HepG2 (cell line): ENCODE data around the gene MXD1. TPM values are rescaled to one million over a fixed set of nuclear protein-coding genes. Genes with fewer than 3 reads are reported as not detected.

Experiments
- AHR ChIP-seq: IDR thresholded peaks from 2 replicates; pipeline ENCODE4 v1.6.1; 2018; ENCODE audit warnings: missing genetic modification reagents, missing compliant biosample characterization
- FOXA3 ChIP-seq: IDR thresholded peaks from 2 replicates; pipeline ENCODE4 v1.6.1; 2016; ENCODE audit warnings: missing genetic modification reagents, missing compliant biosample characterization
- ISL2 ChIP-seq: sonication (generic); formaldehyde crosslinking; IDR thresholded peaks from 2 replicates; pipeline ENCODE4 v1.5.0; 2020; ENCODE audit warnings: missing genetic modification reagents
- JUND ChIP-seq: sonication (generic); formaldehyde crosslinking; IDR thresholded peaks from 2 replicates; pipeline ENCODE4 v1.8.0; 2022; ENCODE audit warnings: mild to moderate bottlenecking, missing genetic modification reagents
- LBX2 ChIP-seq: sonication (generic); formaldehyde crosslinking; IDR thresholded peaks from 2 replicates; pipeline ENCODE4 v1.5.0; 2020; ENCODE audit warnings: missing genetic modification reagents, mild to moderate bottlenecking, borderline replicate concordance
- MTA1 ChIP-seq: sonication (generic); formaldehyde crosslinking; IDR thresholded peaks from 2 replicates; pipeline ENCODE4 v1.4.0; 2020; ENCODE audit warnings: missing genetic modification reagents, mild to moderate bottlenecking, borderline replicate concordance
- NR1H2 ChIP-seq: sonication (generic); formaldehyde crosslinking; IDR thresholded peaks from 2 replicates; pipeline ENCODE4 v1.8.1; 2022; ENCODE audit warnings: low read depth, missing genetic modification reagents, borderline replicate concordance
- REPIN1 ChIP-seq: sonication (generic); formaldehyde crosslinking; IDR thresholded peaks from 2 replicates; pipeline ENCODE4 v1.8.0; 2022; ENCODE audit warnings: missing genetic modification reagents, low read depth, mild to moderate bottlenecking, borderline replicate concordance
- REST ChIP-seq, 2 experiments: IDR thresholded peaks; 2 replicates each; pipeline ENCODE4 v1.6.1; 2011 to 2012; ENCODE audit warnings: low read length in 2 of 2, borderline replicate concordance in 1 of 2, low read depth in 1 of 2, mild to moderate bottlenecking in 1 of 2, moderate library complexity in 1 of 2
- SNAPC2 ChIP-seq: sonication (generic); formaldehyde crosslinking; IDR thresholded peaks from 2 replicates; pipeline ENCODE4 v1.8.1; 2022; ENCODE audit warnings: mild to moderate bottlenecking, missing genetic modification reagents
- SOX13 ChIP-seq, 3 experiments: fragments of 450-650 bp in 1 of 3; sonication (generic) in 1 of 3; formaldehyde crosslinking in 1 of 3; IDR thresholded peaks in 2 of 3; conservative IDR thresholded peaks in 1 of 3; 2 replicates each; pipeline versions ENCODE4 v1.5.0 to v1.6.1; 2016 to 2020; ENCODE audit warnings: antibody characterized with exemption in 1 of 3, mild to moderate bottlenecking in 1 of 3, missing compliant biosample characterization in 1 of 3, missing genetic modification reagents in 1 of 3, moderate library complexity in 1 of 3
- SPEN ChIP-seq: sonication (generic); formaldehyde crosslinking; IDR thresholded peaks from 2 replicates; pipeline ENCODE4 v1.5.1; 2020; ENCODE audit warnings: low read depth, mild to moderate bottlenecking, missing genetic modification reagents
- ZNF496 ChIP-seq: sonication (generic); formaldehyde crosslinking; IDR thresholded peaks from 2 replicates; pipeline ENCODE4 v1.8.1; 2023; ENCODE audit warnings: mild to moderate bottlenecking, moderate library complexity, missing genetic modification reagents; ENCODE audit not compliant: insufficient replicate concordance
- ZNF567 ChIP-seq: sonication (generic); formaldehyde crosslinking; IDR thresholded peaks from 2 replicates; pipeline ENCODE4 v1.8.1; 2023; ENCODE audit warnings: mild to moderate bottlenecking, missing genetic modification reagents, borderline replicate concordance
- ZNF570 ChIP-seq: sonication (generic); formaldehyde crosslinking; IDR thresholded peaks from 2 replicates; pipeline ENCODE4 v1.4.0; 2020; ENCODE audit warnings: mild to moderate bottlenecking, missing genetic modification reagents, borderline replicate concordance
- ZSCAN9 ChIP-seq: IDR thresholded peaks from 2 replicates; pipeline ENCODE4 v1.6.1; 2016; ENCODE audit warnings: borderline replicate concordance
- polyA plus RNA-seq, 8 experiments: library from polyadenylated mRNA; depleted of rRNA in 3 of 8; stranded (reverse) in 7 of 8; unstranded in 1 of 8; fragments of >200 nt; fragmentation: Illumina TruSeq in 4 of 8; extraction: Trizol in 4 of 8; gene quantifications; 2 replicates each; pipeline versions ENCODE4 v1.2.1 to v1.2.3, GENCODE V29; 2011 to 2016; ENCODE audit warnings: low read depth in 4 of 8, missing spikeins in 1 of 8, mixed read lengths in 1 of 8; ENCODE audit not compliant: insufficient read depth in 1 of 8
- total RNA-seq, 5 experiments: library from RNA; depleted of rRNA; stranded (reverse); fragments of >200 nt; fragmentation: Illumina TruSeq; extraction: Trizol; gene quantifications; 2 replicates each; pipeline ENCODE4 v1.2.3, GENCODE V29; 2016; ENCODE audit warnings: low read depth in 1 of 5
- TF ChIP-seq, protein P1 (sequence below): sonication (generic); formaldehyde crosslinking; IDR thresholded peaks from 2 replicates; pipeline ENCODE4 v1.9.0; 2021; ENCODE audit warnings: mild to moderate bottlenecking, missing genetic modification reagents

MXD1 gene
- total and polyA plus RNA-seq, 2 of the 13 experiments (the other 11 are each of a cell fraction or from before 2014, with no cell fraction given) = 6.4 to 14.9 TPM

DNA sequence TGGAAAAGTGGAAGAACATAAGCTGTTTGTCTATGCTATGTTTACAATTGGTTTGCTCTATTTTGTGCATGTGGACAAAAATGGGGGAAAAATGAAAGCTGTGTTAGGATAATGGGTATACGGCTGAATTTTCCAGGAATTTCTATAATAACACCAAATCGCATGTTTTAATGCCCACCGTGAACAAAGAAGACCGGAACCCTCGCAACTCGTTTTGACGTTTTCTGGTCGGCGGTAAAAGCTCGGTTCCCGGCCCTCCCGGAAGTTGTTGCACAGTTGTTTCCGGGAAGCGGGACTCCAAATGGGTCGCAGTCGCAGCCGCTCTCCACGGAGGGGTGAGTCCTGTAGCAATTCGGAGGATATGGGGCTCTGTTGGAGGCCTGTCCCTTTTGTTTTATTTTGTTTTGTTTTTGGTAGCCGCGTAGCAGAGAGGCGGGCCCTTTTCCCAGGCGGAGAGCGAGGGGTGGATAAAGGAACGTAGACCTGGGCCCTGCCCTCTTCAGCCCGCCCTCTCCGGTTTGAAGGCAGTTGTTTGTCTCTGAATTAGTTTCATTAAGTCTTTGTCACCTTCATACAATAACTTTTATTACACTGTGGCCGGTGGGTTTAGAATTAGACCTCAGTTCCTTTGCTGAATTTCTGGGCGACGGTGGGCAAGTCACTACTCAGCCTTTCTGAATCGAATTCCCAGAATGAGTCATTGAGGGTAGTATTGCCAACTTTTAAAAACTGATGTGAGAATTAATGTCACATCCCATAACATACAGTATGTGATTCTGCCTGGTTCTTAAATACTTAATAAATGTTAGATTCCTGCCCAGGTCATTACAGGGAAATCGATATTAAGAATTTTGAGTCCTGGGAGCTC lies 21.0 kb upstream of the MXD1 start, which contains the start of gene SNRNP27 (continued):
- TF ChIP-seq, protein P1, sequence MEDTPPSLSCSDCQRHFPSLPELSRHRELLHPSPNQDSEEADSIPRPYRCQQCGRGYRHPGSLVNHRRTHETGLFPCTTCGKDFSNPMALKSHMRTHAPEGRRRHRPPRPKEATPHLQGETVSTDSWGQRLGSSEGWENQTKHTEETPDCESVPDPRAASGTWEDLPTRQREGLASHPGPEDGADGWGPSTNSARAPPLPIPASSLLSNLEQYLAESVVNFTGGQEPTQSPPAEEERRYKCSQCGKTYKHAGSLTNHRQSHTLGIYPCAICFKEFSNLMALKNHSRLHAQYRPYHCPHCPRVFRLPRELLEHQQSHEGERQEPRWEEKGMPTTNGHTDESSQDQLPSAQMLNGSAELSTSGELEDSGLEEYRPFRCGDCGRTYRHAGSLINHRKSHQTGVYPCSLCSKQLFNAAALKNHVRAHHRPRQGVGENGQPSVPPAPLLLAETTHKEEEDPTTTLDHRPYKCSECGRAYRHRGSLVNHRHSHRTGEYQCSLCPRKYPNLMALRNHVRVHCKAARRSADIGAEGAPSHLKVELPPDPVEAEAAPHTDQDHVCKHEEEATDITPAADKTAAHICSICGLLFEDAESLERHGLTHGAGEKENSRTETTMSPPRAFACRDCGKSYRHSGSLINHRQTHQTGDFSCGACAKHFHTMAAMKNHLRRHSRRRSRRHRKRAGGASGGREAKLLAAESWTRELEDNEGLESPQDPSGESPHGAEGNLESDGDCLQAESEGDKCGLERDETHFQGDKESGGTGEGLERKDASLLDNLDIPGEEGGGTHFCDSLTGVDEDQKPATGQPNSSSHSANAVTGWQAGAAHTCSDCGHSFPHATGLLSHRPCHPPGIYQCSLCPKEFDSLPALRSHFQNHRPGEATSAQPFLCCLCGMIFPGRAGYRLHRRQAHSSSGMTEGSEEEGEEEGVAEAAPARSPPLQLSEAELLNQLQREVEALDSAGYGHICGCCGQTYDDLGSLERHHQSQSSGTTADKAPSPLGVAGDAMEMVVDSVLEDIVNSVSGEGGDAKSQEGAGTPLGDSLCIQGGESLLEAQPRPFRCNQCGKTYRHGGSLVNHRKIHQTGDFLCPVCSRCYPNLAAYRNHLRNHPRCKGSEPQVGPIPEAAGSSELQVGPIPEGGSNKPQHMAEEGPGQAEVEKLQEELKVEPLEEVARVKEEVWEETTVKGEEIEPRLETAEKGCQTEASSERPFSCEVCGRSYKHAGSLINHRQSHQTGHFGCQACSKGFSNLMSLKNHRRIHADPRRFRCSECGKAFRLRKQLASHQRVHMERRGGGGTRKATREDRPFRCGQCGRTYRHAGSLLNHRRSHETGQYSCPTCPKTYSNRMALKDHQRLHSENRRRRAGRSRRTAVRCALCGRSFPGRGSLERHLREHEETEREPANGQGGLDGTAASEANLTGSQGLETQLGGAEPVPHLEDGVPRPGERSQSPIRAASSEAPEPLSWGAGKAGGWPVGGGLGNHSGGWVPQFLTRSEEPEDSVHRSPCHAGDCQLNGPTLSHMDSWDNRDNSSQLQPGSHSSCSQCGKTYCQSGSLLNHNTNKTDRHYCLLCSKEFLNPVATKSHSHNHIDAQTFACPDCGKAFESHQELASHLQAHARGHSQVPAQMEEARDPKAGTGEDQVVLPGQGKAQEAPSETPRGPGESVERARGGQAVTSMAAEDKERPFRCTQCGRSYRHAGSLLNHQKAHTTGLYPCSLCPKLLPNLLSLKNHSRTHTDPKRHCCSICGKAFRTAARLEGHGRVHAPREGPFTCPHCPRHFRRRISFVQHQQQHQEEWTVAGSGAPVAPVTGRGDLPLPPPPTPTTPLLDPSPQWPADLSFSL = no peak
- no peak for TF ChIP-seq ZNF570
- peak; percentile 97 for TF ChIP-seq ZSCAN9 (CRISPR knock-in tag)
- no peak for TF ChIP-seq ZNF496 (CRISPR knock-in tag)
- no peak for TF ChIP-seq MTA1 (CRISPR knock-in tag)
- TF ChIP-seq ISL2 (CRISPR knock-in tag) = peak; percentile 93
- peak; percentile 84 for TF ChIP-seq SPEN (CRISPR knock-in tag)
- TF ChIP-seq SNAPC2 = peak; percentile 40; the same call in 1 of the 2 replicates
- peak; percentile 93 for TF ChIP-seq AHR (CRISPR knock-in tag)
- TF ChIP-seq SOX13 (IDR thresholded peaks at IDR 0.05) = no peak
- TF ChIP-seq SOX13 (CRISPR knock-in tag; conservative IDR thresholded peaks at IDR 0.05 in 1 of 2, IDR thresholded peaks at IDR 0.05 in 1 of 2) = peak in 1 of 2 experiments; percentile 54; a peak in 2 of 4 replicates
- TF ChIP-seq ZNF567 (CRISPR knock-in tag) = no peak; the same call in 1 of the 2 replicates
- no peak for TF ChIP-seq LBX2 (CRISPR knock-in tag)
- 0 out of 2 replicates have a peak, but pooled peaks have one; percentile 56 for TF ChIP-seq NR1H2 (CRISPR knock-in tag)
- no peak for TF ChIP-seq JUND (CRISPR knock-in tag)
- TF ChIP-seq REPIN1 (CRISPR knock-in tag) = peak; percentile 89
- peak; percentile 66; the same call in 1 of the 2 replicates for TF ChIP-seq FOXA3 (CRISPR knock-in tag)
- peak in 1 of 2 experiments; percentile 87; a peak in 2 of 4 replicates for TF ChIP-seq REST (IDR thresholded peaks at IDR 0.05; ENCODE audit: borderline replicate concordance in 1 of 2, low read depth in 1 of 2, low read length in 2 of 2)
